ENCODE results near the gene ZCCHC7.
A peak's percentile ranks its signal among the peaks of the same experiment; 100 is the strongest.

ZCCHC7 gene

GRCh38 chr9:37336150-37336549, 215.8 kb downstream of the ZCCHC7 start:
- no peak for DNase-seq (ENCODE audit: low spot score)

GRCh38 chr9:37337301-37337890, 217.0 kb downstream of the ZCCHC7 start:
- DNase-seq (ENCODE audit: low spot score): no peak

GRCh38 chr9:37338218-37338617, 217.8 kb downstream of the ZCCHC7 start:
- DNase-seq (ENCODE audit: low spot score): no peak

- no peak for DNase-seq (ENCODE audit: low spot score)
Measured at GRCh38 chr9:37339923-37340322, 219.5 kb downstream of the ZCCHC7 start.

- no peak for DNase-seq (ENCODE audit: low spot score)
Measured at GRCh38 chr9:37340961-37341360, 220.6 kb downstream of the ZCCHC7 start.

- no peak for DNase-seq (ENCODE audit: low spot score)
Measured at GRCh38 chr9:37341704-37342103, 221.3 kb downstream of the ZCCHC7 start.

GRCh38 chr9:37342493-37342892, 222.1 kb downstream of the ZCCHC7 start:
- DNase-seq (ENCODE audit: low spot score): no peak

GRCh38 chr9:37342895-37343294, 222.5 kb downstream of the ZCCHC7 start:
- no peak for DNase-seq (ENCODE audit: low spot score)

- DNase-seq (ENCODE audit: low spot score): no peak
Measured at GRCh38 chr9:37343724-37344123, 223.3 kb downstream of the ZCCHC7 start.

GRCh38 chr9:37345038-37345437, 224.7 kb downstream of the ZCCHC7 start:
- DNase-seq (ENCODE audit: low spot score): no peak

- no peak for DNase-seq (ENCODE audit: low spot score)
Measured at GRCh38 chr9:37348917-37349316, 228.5 kb downstream of the ZCCHC7 start.

GRCh38 chr9:37350486-37351190, 230.3 kb downstream of the ZCCHC7 start:
- DNase-seq (ENCODE audit: low spot score): peak; percentile 31

- no peak for DNase-seq (ENCODE audit: low spot score)
Measured at GRCh38 chr9:37353791-37354190, 233.4 kb downstream of the ZCCHC7 start.

- DNase-seq (ENCODE audit: low spot score): no peak
Measured at GRCh38 chr9:37362430-37362829, 242.1 kb downstream of the ZCCHC7 start.

GRCh38 chr9:37363124-37363523, 242.8 kb downstream of the ZCCHC7 start:
- DNase-seq (ENCODE audit: low spot score): no peak

- no peak for DNase-seq (ENCODE audit: low spot score)
Measured at GRCh38 chr9:37364136-37364535, 243.8 kb downstream of the ZCCHC7 start.

- DNase-seq (ENCODE audit: low spot score): no peak
Measured at GRCh38 chr9:37364751-37365360, 244.5 kb downstream of the ZCCHC7 start.

GRCh38 chr9:37369671-37370070, 249.3 kb downstream of the ZCCHC7 start:
- no peak for DNase-seq (ENCODE audit: low spot score)

- DNase-seq (ENCODE audit: low spot score): no peak
Measured at GRCh38 chr9:37370282-37370681, 249.9 kb downstream of the ZCCHC7 start.

GRCh38 chr9:37370968-37371563, 250.7 kb downstream of the ZCCHC7 start:
- DNase-seq (ENCODE audit: low spot score): no peak

- DNase-seq (ENCODE audit: low spot score): no peak
Measured at GRCh38 chr9:37371565-37372464, 251.4 kb downstream of the ZCCHC7 start.

GRCh38 chr9:37372839-37373238, 252.5 kb downstream of the ZCCHC7 start:
- no peak for DNase-seq (ENCODE audit: low spot score)
